K562 (cell line): ENCODE results near the gene C16orf78. TPM values are rescaled to one million over a fixed set of nuclear protein-coding genes. Genes with fewer than 3 reads are reported as not detected.

ENCODE experiments used
- ATAC-seq: fragments of 200-7000 bp; cut with Tn5 transposase; 3 replicates; pipeline ENCODE4 v1.9.1; 2020; ENCODE audit warnings: moderate library complexity
- BruUV-seq: library from RNA; stranded (reverse); fragments of 400-500 nt; replicated peaks from 2 replicates; lab custom pipeline; 2021; lab: Mats Ljungman, UMichigan
- CTCF ChIA-PET: fragments of 300-600 bp; formaldehyde crosslinking; extraction: SDS; loops from one replicate; lab custom pipeline; 2021; ENCODE audit warnings: low intra/inter-chr PET ratio; lab: Yijun Ruan, JAX
- POLR2A ChIA-PET: fragments of 300-600, 350-650 bp; sonication (Branson Sonifier 250); formaldehyde crosslinking; extraction: SDS; loops from one replicate; lab custom pipeline; 2021; ENCODE audit warnings: antibody characterized with exemption, inconsistent platforms; lab: Yijun Ruan, JAX
- DNase-seq, 4 experiments: peaks; one replicate each; pipeline versions ENCODE4 v3.0.0 to v3.0.0-alpha.2; 2011 to 2018; ENCODE audit warnings: low spot score in 3 of 4, mixed read lengths in 3 of 4; ENCODE audit errors: extremely low read depth in 1 of 4
- FAIRE-seq: peaks from 2 replicates; lab custom pipeline; 2011; peaks lifted over from hg19 to GRCh38; lab: Jason Lieb, UNC
- H2AFZ ChIP-seq: 2 replicates; pipeline ENCODE4 v1.6.0; 2011; ENCODE audit warnings: low read depth, low read length, control low read depth, inconsistent platforms
- H3K27ac ChIP-seq: fragments of 200-600 bp; 3 replicates; pipeline ENCODE4 v1.8.0; 2011; ENCODE audit warnings: low read depth, mild to moderate bottlenecking, control low read depth, inconsistent platforms, low read length, moderate library complexity, mixed read lengths; ENCODE audit errors: extremely low read depth
- H3K27me3 ChIP-seq, 2 experiments: fragments of 300-600 bp in 1 of 2; 2 replicates in 1 of 2; 3 replicates in 1 of 2; pipeline versions ENCODE4 v1.6.0 to v1.8.0; 2011; ENCODE audit warnings: inconsistent platforms in 2 of 2, low read length in 2 of 2, mild to moderate bottlenecking in 1 of 2, mixed read lengths in 1 of 2, moderate library complexity in 1 of 2; ENCODE audit not compliant: control insufficient read depth in 2 of 2, insufficient read depth in 2 of 2
- H3K36me3 ChIP-seq: fragments of 300-600 bp; 3 replicates; pipeline ENCODE4 v1.8.0; 2011; ENCODE audit warnings: mild to moderate bottlenecking, low read length, inconsistent platforms; ENCODE audit not compliant: control insufficient read depth, insufficient read depth
- H3K4me1 ChIP-seq, 2 experiments: fragments of 200-600 bp in 1 of 2; replicated peaks in 1 of 2; 2 replicates in 1 of 2; 3 replicates in 1 of 2; pipeline versions ENCODE4 v1.5.1 to v1.8.0; 2011; ENCODE audit warnings: inconsistent platforms in 2 of 2, low read length in 2 of 2, mild to moderate bottlenecking in 1 of 2, mixed read lengths in 1 of 2, moderate library complexity in 1 of 2; ENCODE audit not compliant: control insufficient read depth in 2 of 2, insufficient read depth in 2 of 2
- H3K4me2 ChIP-seq: 2 replicates; pipeline ENCODE4 v1.6.1; 2011; ENCODE audit warnings: low read length, control low read depth, inconsistent platforms, mixed read lengths; ENCODE audit not compliant: insufficient read depth
- H3K4me3 ChIP-seq: fragments of 200-600 bp; sonication (generic), shearing (Covaris generic); 2 replicates; pipeline ENCODE4 v1.5.1; 2016; ENCODE audit warnings: control low read depth, inconsistent platforms
- H3K79me2 ChIP-seq: fragments of 200-600 bp; 3 replicates; pipeline ENCODE4 v1.8.0; 2011; ENCODE audit warnings: low read length, inconsistent platforms; ENCODE audit not compliant: control insufficient read depth, insufficient read depth
- H3K9ac ChIP-seq, 2 experiments: 2 replicates each; pipeline versions ENCODE4 v1.6.0 to v1.6.1; 2011; ENCODE audit warnings: low read depth in 2 of 2, low read length in 2 of 2, control low read depth in 1 of 2, inconsistent platforms in 1 of 2, mild to moderate bottlenecking in 1 of 2, mixed read lengths in 1 of 2; ENCODE audit not compliant: insufficient read depth in 1 of 2
- H3K9me1 ChIP-seq: one replicate; pipeline ENCODE4 v1.6.0; 2011; ENCODE audit warnings: inconsistent platforms, mild to moderate bottlenecking, low read length, moderate library complexity; ENCODE audit not compliant: control insufficient read depth, insufficient read depth
- H3K9me3 ChIP-seq: replicated peaks from 2 replicates; pipeline ENCODE4 v1.5.1; 2011; ENCODE audit warnings: low read depth, low read length, inconsistent platforms; ENCODE audit not compliant: control insufficient read depth, insufficient read depth
- H4K20me1 ChIP-seq: replicated peaks from 2 replicates; pipeline ENCODE4 v1.6.1; 2011; ENCODE audit warnings: low read length, inconsistent platforms, mixed read lengths; ENCODE audit not compliant: control insufficient read depth, insufficient read depth
- ASH1L ChIP-seq: fragments of 450-650 bp; IDR thresholded peaks from 2 replicates; pipeline ENCODE4 v1.6.1; 2018; ENCODE audit warnings: borderline replicate concordance, mild to moderate bottlenecking, low read depth; ENCODE audit not compliant: partially characterized antibody
- CBX5 ChIP-seq: IDR thresholded peaks from 2 replicates; pipeline ENCODE4 v1.6.1; 2014; ENCODE audit warnings: low read depth, borderline replicate concordance
- KLF16 ChIP-seq: IDR thresholded peaks from 2 replicates; pipeline ENCODE4 v1.6.1; 2016; ENCODE audit warnings: antibody characterized with exemption
- MYC ChIP-seq, 2 experiments: fragments of 250-450 bp in 1 of 2; sonication (Bioruptor Pico) in 1 of 2; IDR thresholded peaks; 2 replicates each; pipeline versions ENCODE4 v1.5.1 to v1.6.1; 2012 to 2021; ENCODE audit warnings: low read depth in 2 of 2, borderline replicate concordance in 1 of 2, improper control_type of control experiment in 1 of 2, low read length in 1 of 2, mild to moderate bottlenecking in 1 of 2, moderate library complexity in 1 of 2
- SP1 ChIP-seq: sonication (generic); formaldehyde crosslinking; IDR thresholded peaks from 2 replicates; pipeline ENCODE4 v1.8.1; 2022; ENCODE audit warnings: mild to moderate bottlenecking, missing genetic modification reagents
- WGBS: fragments of 100-300 bp; shearing (Covaris generic); methylation state at CpG from one replicate; pipeline ENCODE4 v1.1.6; 2016; ENCODE audit warnings: low coverage, mixed read lengths; ENCODE audit not compliant: insufficient coverage; ENCODE audit errors: missing lambda C conversion rate; 5-methylcytosine and 5-hydroxymethylcytosine counted together
- in situ Hi-C: fragments of 300-500 bp; cut with MboI; formaldehyde crosslinking; loops from 4 replicates; pipeline ENCODE4 v1.15.0; 2018; ENCODE audit warnings: inconsistent platforms, mixed read lengths
- intact Hi-C: fragments of 100-400 bp; cut with micrococcal nuclease; formaldehyde crosslinking; loops from 2 replicates; pipeline ENCODE4 v1.14.2; 2022
- polyA plus RNA-seq, 8 experiments: library from polyadenylated mRNA; depleted of rRNA in 4 of 8; stranded (reverse) in 5 of 8; unstranded in 3 of 8; fragments of >200 nt; fragmentation: Nextera tagmentation in 2 of 8; fragmentation: Illumina TruSeq in 1 of 8; extraction: Ambion mirVana in 2 of 8; extraction: Trizol in 1 of 8; gene quantifications; 2 replicates each; pipeline versions ENCODE4 v1.2.1 to v1.2.3, GENCODE V29; 2011 to 2014; ENCODE audit warnings: inconsistent platforms in 1 of 8, missing spikeins in 1 of 8
- total RNA-seq, 7 experiments: library from RNA; depleted of rRNA in 6 of 7; stranded (reverse); fragments of >200 nt in 6 of 7; fragmentation: Illumina TruSeq in 2 of 7; extraction: Trizol in 2 of 7; gene quantifications; 2 replicates each; pipeline versions ENCODE4 v1.2.1 to v1.2.3, GENCODE V29; 2011 to 2021; ENCODE audit warnings: low replicate concordance in 1 of 7
- TF ChIP-seq, protein P1 (sequence below): fragments of 250-450 bp; sonication (Bioruptor Pico); IDR thresholded peaks from 2 replicates; pipeline ENCODE4 v1.5.0; 2020; ENCODE audit warnings: mild to moderate bottlenecking, borderline replicate concordance
- TF ChIP-seq, protein P2 (sequence below): fragments of 450-650 bp; IDR thresholded peaks from 2 replicates; pipeline ENCODE4 v1.6.1; 2016; ENCODE audit warnings: borderline replicate concordance
- TF ChIP-seq, protein P3 (sequence below): fragments of 250-450 bp; sonication (Bioruptor Pico); IDR thresholded peaks from 2 replicates; pipeline ENCODE4 v1.4.0; 2020; ENCODE audit warnings: mild to moderate bottlenecking, moderate library complexity, borderline replicate concordance
- TF ChIP-seq, protein P4 (sequence below): fragments of 450-650 bp; IDR thresholded peaks from 2 replicates; pipeline ENCODE4 v1.6.1; 2017; ENCODE audit warnings: antibody characterized with exemption

C16orf78 gene
- total and polyA plus RNA-seq, 9 of the 15 experiments (the other 6 are each of a cell fraction or from before 2014, with no cell fraction given): not detected

DNA sequence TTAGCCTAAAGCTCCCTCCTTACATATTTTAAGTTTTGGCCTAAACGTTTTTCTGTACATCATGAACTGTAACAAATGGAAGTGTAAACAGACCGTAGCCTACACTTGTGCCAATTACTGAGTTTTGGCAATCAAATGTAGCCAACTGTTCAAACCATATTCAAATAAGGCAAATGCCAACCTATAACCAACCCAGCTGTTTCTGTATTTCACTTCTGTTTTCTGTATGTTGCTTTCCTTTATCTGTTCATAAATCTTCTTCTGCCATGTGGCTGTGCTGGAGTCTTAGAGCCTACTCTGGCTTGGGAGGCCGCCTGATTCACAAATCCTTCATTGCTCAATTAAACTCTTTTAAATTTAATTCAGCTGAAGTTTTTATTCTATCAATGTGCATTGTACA, 6.9 kb upstream of the C16orf78 start:
- H3K4me1 ChIP-seq: no peaks in the 10 kb centered on the region
- ATAC-seq (no peak), FAIRE-seq (no peak), DNase-seq (no peak)
- H3K9me3 ChIP-seq: no peaks in the 10 kb centered on the region
- 2% methylated on average over 3 of the region's 3 CpGs for WGBS
- no peak overlapping the region for H3K9ac ChIP-seq
- no peak overlapping the region for H3K4me2 ChIP-seq
- no peaks in the 10 kb centered on the region for H4K20me1 ChIP-seq
- no TSS peak for BruUV-seq
- ChIA-PET CTCF (no interaction called here), POLR2A (no interaction called here)
- TF ChIP-seq MYC (IDR thresholded peaks at IDR 0.05; ENCODE audit: low read depth, low read length): no peak
- no peak for TF ChIP-seq MYC (CRISPR knock-in tag; IDR thresholded peaks at IDR 0.05; ENCODE audit: borderline replicate concordance, low read depth)
- TF ChIP-seq CBX5: no peak
- TF ChIP-seq, protein P1, sequence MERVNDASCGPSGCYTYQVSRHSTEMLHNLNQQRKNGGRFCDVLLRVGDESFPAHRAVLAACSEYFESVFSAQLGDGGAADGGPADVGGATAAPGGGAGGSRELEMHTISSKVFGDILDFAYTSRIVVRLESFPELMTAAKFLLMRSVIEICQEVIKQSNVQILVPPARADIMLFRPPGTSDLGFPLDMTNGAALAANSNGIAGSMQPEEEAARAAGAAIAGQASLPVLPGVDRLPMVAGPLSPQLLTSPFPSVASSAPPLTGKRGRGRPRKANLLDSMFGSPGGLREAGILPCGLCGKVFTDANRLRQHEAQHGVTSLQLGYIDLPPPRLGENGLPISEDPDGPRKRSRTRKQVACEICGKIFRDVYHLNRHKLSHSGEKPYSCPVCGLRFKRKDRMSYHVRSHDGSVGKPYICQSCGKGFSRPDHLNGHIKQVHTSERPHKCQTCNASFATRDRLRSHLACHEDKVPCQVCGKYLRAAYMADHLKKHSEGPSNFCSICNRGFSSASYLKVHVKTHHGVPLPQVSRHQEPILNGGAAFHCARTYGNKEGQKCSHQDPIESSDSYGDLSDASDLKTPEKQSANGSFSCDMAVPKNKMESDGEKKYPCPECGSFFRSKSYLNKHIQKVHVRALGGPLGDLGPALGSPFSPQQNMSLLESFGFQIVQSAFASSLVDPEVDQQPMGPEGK (CRISPR knock-in tag): no peak
- TF ChIP-seq ASH1L: no peak
- TF ChIP-seq, protein P2, sequence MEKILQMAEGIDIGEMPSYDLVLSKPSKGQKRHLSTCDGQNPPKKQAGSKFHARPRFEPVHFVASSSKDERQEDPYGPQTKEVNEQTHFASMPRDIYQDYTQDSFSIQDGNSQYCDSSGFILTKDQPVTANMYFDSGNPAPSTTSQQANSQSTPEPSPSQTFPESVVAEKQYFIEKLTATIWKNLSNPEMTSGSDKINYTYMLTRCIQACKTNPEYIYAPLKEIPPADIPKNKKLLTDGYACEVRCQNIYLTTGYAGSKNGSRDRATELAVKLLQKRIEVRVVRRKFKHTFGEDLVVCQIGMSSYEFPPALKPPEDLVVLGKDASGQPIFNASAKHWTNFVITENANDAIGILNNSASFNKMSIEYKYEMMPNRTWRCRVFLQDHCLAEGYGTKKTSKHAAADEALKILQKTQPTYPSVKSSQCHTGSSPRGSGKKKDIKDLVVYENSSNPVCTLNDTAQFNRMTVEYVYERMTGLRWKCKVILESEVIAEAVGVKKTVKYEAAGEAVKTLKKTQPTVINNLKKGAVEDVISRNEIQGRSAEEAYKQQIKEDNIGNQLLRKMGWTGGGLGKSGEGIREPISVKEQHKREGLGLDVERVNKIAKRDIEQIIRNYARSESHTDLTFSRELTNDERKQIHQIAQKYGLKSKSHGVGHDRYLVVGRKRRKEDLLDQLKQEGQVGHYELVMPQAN: no peak
- TF ChIP-seq, protein P3, sequence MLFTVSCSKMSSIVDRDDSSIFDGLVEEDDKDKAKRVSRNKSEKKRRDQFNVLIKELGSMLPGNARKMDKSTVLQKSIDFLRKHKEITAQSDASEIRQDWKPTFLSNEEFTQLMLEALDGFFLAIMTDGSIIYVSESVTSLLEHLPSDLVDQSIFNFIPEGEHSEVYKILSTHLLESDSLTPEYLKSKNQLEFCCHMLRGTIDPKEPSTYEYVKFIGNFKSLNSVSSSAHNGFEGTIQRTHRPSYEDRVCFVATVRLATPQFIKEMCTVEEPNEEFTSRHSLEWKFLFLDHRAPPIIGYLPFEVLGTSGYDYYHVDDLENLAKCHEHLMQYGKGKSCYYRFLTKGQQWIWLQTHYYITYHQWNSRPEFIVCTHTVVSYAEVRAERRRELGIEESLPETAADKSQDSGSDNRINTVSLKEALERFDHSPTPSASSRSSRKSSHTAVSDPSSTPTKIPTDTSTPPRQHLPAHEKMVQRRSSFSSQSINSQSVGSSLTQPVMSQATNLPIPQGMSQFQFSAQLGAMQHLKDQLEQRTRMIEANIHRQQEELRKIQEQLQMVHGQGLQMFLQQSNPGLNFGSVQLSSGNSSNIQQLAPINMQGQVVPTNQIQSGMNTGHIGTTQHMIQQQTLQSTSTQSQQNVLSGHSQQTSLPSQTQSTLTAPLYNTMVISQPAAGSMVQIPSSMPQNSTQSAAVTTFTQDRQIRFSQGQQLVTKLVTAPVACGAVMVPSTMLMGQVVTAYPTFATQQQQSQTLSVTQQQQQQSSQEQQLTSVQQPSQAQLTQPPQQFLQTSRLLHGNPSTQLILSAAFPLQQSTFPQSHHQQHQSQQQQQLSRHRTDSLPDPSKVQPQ (CRISPR knock-in tag): no peak
- no peak for TF ChIP-seq SP1 (CRISPR knock-in tag)
- no peak for TF ChIP-seq KLF16
- TF ChIP-seq, protein P4, sequence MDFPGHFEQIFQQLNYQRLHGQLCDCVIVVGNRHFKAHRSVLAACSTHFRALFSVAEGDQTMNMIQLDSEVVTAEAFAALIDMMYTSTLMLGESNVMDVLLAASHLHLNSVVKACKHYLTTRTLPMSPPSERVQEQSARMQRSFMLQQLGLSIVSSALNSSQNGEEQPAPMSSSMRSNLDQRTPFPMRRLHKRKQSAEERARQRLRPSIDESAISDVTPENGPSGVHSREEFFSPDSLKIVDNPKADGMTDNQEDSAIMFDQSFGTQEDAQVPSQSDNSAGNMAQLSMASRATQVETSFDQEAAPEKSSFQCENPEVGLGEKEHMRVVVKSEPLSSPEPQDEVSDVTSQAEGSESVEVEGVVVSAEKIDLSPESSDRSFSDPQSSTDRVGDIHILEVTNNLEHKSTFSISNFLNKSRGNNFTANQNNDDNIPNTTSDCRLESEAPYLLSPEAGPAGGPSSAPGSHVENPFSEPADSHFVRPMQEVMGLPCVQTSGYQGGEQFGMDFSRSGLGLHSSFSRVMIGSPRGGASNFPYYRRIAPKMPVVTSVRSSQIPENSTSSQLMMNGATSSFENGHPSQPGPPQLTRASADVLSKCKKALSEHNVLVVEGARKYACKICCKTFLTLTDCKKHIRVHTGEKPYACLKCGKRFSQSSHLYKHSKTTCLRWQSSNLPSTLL: no peak
- no peaks in the 10 kb centered on the region for H3K27me3 ChIP-seq
- intact Hi-C loops: no loop called here
- no peak overlapping the region for H3K4me3 ChIP-seq
- H3K79me2 ChIP-seq: no peaks in the 10 kb centered on the region
- no peaks in the 10 kb centered on the region for H3K36me3 ChIP-seq
- in situ Hi-C loops: no loop called here
- no peak overlapping the region for H3K27ac ChIP-seq
- no peak overlapping the region for H2AFZ ChIP-seq
- no peaks in the 10 kb centered on the region for H3K9me1 ChIP-seq
